Adipocyte (in vitro differentiated cells): ENCODE results near the gene UNCX.

Experiments
- DNase-seq: peaks from one replicate; pipeline ENCODE4 v3.0.0-alpha.2; 2015; ENCODE audit warnings: low read depth
- H3K27me3 ChIP-seq: replicated peaks from 2 replicates; pipeline ENCODE4 v1.7.0; 2013; ENCODE audit warnings: mild to moderate bottlenecking, low read length, moderate library complexity; ENCODE audit not compliant: control insufficient read depth, insufficient read depth
- H3K36me3 ChIP-seq: 2 replicates; pipeline ENCODE4 v1.7.0; 2013; ENCODE audit warnings: low read length, mild to moderate bottlenecking, moderate library complexity; ENCODE audit not compliant: control insufficient read depth, insufficient read depth, severe bottlenecking
- H3K4me1 ChIP-seq: 2 replicates; pipeline ENCODE4 v1.7.0; 2013; ENCODE audit warnings: mild to moderate bottlenecking, low read length, moderate library complexity; ENCODE audit not compliant: control insufficient read depth, insufficient read depth
- H3K4me3 ChIP-seq: 2 replicates; pipeline ENCODE4 v1.7.0; 2013; ENCODE audit warnings: mild to moderate bottlenecking, low read length, moderate library complexity
- H3K9ac ChIP-seq: 2 replicates; pipeline ENCODE4 v1.7.0; 2013; ENCODE audit warnings: mild to moderate bottlenecking, low read length, moderate library complexity
- H3K9me3 ChIP-seq: 2 replicates; pipeline ENCODE4 v1.7.0; 2013; ENCODE audit warnings: mild to moderate bottlenecking, low read length, moderate library complexity; ENCODE audit not compliant: control insufficient read depth

The UNCX gene

GRCh38 chr7:1227814-1228544 lies 4.7 kb upstream of the UNCX start:
- no peak for DNase-seq
- peaks cover 72% of the 10 kb centered on the region for H3K27me3 ChIP-seq
- H3K9me3 ChIP-seq = no peaks in the 10 kb centered on the region
- H3K4me1 ChIP-seq = no peaks in the 10 kb centered on the region
- H3K4me3 ChIP-seq = no peak overlapping the region
- H3K36me3 ChIP-seq = no peaks in the 10 kb centered on the region
- no peak overlapping the region for H3K9ac ChIP-seq

GRCh38 chr7:1228545-1229201 lies 4.0 kb upstream of the UNCX start:
- H3K27me3 ChIP-seq = peaks cover 65% of the 10 kb centered on the region
- no peaks in the 10 kb centered on the region for H3K9me3 ChIP-seq
- no peaks in the 10 kb centered on the region for H3K4me1 ChIP-seq
- H3K4me3 ChIP-seq = no peak overlapping the region
- H3K36me3 ChIP-seq = no peaks in the 10 kb centered on the region
- no peak overlapping the region for H3K9ac ChIP-seq
- no peak for DNase-seq

- H3K27me3 ChIP-seq = peaks cover 63% of the 10 kb centered on the region
- no peak overlapping the region for H3K9ac ChIP-seq
- no peaks in the 10 kb centered on the region for H3K4me1 ChIP-seq
- no peak overlapping the region for H3K4me3 ChIP-seq
- no peaks in the 10 kb centered on the region for H3K36me3 ChIP-seq
- H3K9me3 ChIP-seq = no peaks in the 10 kb centered on the region
- DNase-seq = no peak
Observed at GRCh38 chr7:1229202-1229947, 3.3 kb upstream of the UNCX start.

GRCh38 chr7:1229956-1230355 lies 2.7 kb upstream of the UNCX start:
- H3K4me3 ChIP-seq = no peak overlapping the region
- no peak for DNase-seq
- no peak overlapping the region for H3K9ac ChIP-seq
- H3K9me3 ChIP-seq = no peaks in the 10 kb centered on the region
- no peaks in the 10 kb centered on the region for H3K4me1 ChIP-seq
- H3K36me3 ChIP-seq = no peaks in the 10 kb centered on the region
- peaks cover 68% of the 10 kb centered on the region for H3K27me3 ChIP-seq

GRCh38 chr7:1230411-1231213 lies 2.1 kb upstream of the UNCX start:
- no peak overlapping the region for H3K4me3 ChIP-seq
- H3K4me1 ChIP-seq = no peaks in the 10 kb centered on the region
- H3K9ac ChIP-seq = no peak overlapping the region
- peaks cover 74% of the 10 kb centered on the region for H3K27me3 ChIP-seq
- no peaks in the 10 kb centered on the region for H3K36me3 ChIP-seq
- no peak for DNase-seq
- no peaks in the 10 kb centered on the region for H3K9me3 ChIP-seq

GRCh38 chr7:1231214-1232102 lies 1.2 kb upstream of the UNCX start:
- Histone ChIP-seq H3K4me1 (no peaks in the 10 kb centered on the region), H3K27me3 (peaks cover 65% of the 10 kb centered on the region), H3K9me3 (no peaks in the 10 kb centered on the region), H3K36me3 (no peaks in the 10 kb centered on the region), H3K9ac (no peak overlapping the region), H3K4me3 (no peak overlapping the region)
- DNase-seq = no peak

- Histone ChIP-seq H3K4me3 (no peak overlapping the region), H3K36me3 (no peaks in the 10 kb centered on the region), H3K9me3 (no peaks in the 10 kb centered on the region), H3K9ac (no peak overlapping the region), H3K4me1 (no peaks in the 10 kb centered on the region), H3K27me3 (peaks cover 59% of the 10 kb centered on the region)
- no peak for DNase-seq
Observed at GRCh38 chr7:1232103-1232466, 587 bp upstream of the UNCX start.

- no peak for DNase-seq
- peaks cover 53% of the 10 kb centered on the region for H3K27me3 ChIP-seq
- no peak overlapping the region for H3K4me3 ChIP-seq
- H3K9me3 ChIP-seq = no peaks in the 10 kb centered on the region
- H3K36me3 ChIP-seq = no peaks in the 10 kb centered on the region
- no peaks in the 10 kb centered on the region for H3K4me1 ChIP-seq
- no peak overlapping the region for H3K9ac ChIP-seq
Observed at GRCh38 chr7:1233333-1234048, 819 bp downstream of the UNCX start.

GRCh38 chr7:1234049-1234880 lies 1.6 kb downstream of the UNCX start:
- no peak for DNase-seq
- H3K4me1 ChIP-seq = no peaks in the 10 kb centered on the region
- H3K27me3 ChIP-seq = peaks cover 53% of the 10 kb centered on the region
- H3K9me3 ChIP-seq = peaks cover 3% of the 10 kb centered on the region
- H3K36me3 ChIP-seq = no peaks in the 10 kb centered on the region
- H3K4me3 ChIP-seq = no peak overlapping the region
- H3K9ac ChIP-seq = no peak overlapping the region
